Liver (tissue), 9 donors: ENCODE results near the gene SYNDIG1. TPM values are rescaled to one million over a fixed set of nuclear protein-coding genes. Genes with fewer than 3 reads are reported as not detected.

Source experiments
- DNase-seq: peaks from one replicate; pipeline ENCODE4 v3.0.0-alpha.2; 2017; ENCODE audit warnings: low spot score
- H3K27ac ChIP-seq, 2 donors: one replicate each; pipeline ENCODE4 v1.7.0; 2013; ENCODE audit warnings: inconsistent platforms in 2 of 2, low read length in 2 of 2, control low read depth in 1 of 2, low read depth in 1 of 2, mild to moderate bottlenecking in 1 of 2
- H3K27me3 ChIP-seq, 4 donors: one replicate each; pipeline versions ENCODE4 v1.6.1 to v1.7.0; 2013; ENCODE audit warnings: low read length in 3 of 4, inconsistent platforms in 1 of 4, mild to moderate bottlenecking in 1 of 4, moderate library complexity in 1 of 4; ENCODE audit not compliant: control insufficient read depth in 4 of 4, insufficient read depth in 4 of 4
- H3K36me3 ChIP-seq, 4 donors: one replicate each; pipeline versions ENCODE4 v1.6.1 to v1.7.0; 2013; ENCODE audit warnings: low read length in 3 of 4, mild to moderate bottlenecking in 3 of 4, low read depth in 1 of 4, moderate library complexity in 1 of 4; ENCODE audit not compliant: control insufficient read depth in 4 of 4, insufficient read depth in 3 of 4
- H3K4me1 ChIP-seq, 4 donors: one replicate each; pipeline versions ENCODE4 v1.6.1 to v1.7.0; 2013; ENCODE audit warnings: low read length in 3 of 4, mild to moderate bottlenecking in 3 of 4, moderate library complexity in 1 of 4; ENCODE audit not compliant: control insufficient read depth in 4 of 4, insufficient read depth in 4 of 4
- H3K4me3 ChIP-seq, 3 donors: one replicate each; pipeline versions ENCODE4 v1.6.1 to v1.7.0; 2013; ENCODE audit warnings: low read length in 3 of 3, control low read depth in 1 of 3, low read depth in 1 of 3, mild to moderate bottlenecking in 1 of 3
- H3K9ac ChIP-seq, 2 donors: one replicate each; pipeline ENCODE4 v1.7.0; 2013; ENCODE audit warnings: low read length in 2 of 2, mild to moderate bottlenecking in 2 of 2, moderate library complexity in 2 of 2, control low read depth in 1 of 2, low read depth in 1 of 2
- H3K9me3 ChIP-seq, 4 donors: one replicate each; pipeline versions ENCODE4 v1.6.1 to v1.7.0; 2013; ENCODE audit warnings: low read length in 3 of 4; ENCODE audit not compliant: control insufficient read depth in 4 of 4
- ATF3 ChIP-seq: IDR thresholded peaks from 2 replicates; pipeline ENCODE4 v1.6.1; 2016; ENCODE audit warnings: antibody characterized with exemption
- CTCF ChIP-seq: fragments of 150-350 bp; IDR thresholded peaks from 2 replicates; pipeline ENCODE4 v1.5.1; 2017; ENCODE audit warnings: improper control_type of control experiment, low read depth, low read length; ENCODE audit not compliant: missing input control
- EGR1 ChIP-seq, 2 donors: IDR thresholded peaks; 2 replicates each; pipeline ENCODE4 v1.6.1; 2016 to 2018; ENCODE audit warnings: antibody characterized with exemption in 2 of 2, low read depth in 2 of 2
- FOXA1 ChIP-seq: IDR thresholded peaks from 2 replicates; pipeline ENCODE4 v1.6.1; 2016; ENCODE audit warnings: antibody characterized with exemption
- FOXA2 ChIP-seq: IDR thresholded peaks from 2 replicates; pipeline ENCODE4 v1.6.1; 2016; ENCODE audit warnings: antibody characterized with exemption
- GABPA ChIP-seq, 2 donors: IDR thresholded peaks in 1 of 2; conservative IDR thresholded peaks in 1 of 2; 2 replicates each; pipeline ENCODE4 v1.6.1; 2016; ENCODE audit warnings: antibody characterized with exemption in 2 of 2, mild to moderate bottlenecking in 1 of 2, moderate library complexity in 1 of 2
- HNF4A ChIP-seq, 2 donors: conservative IDR thresholded peaks; 2 replicates each; pipeline ENCODE4 v1.6.1; 2016; ENCODE audit warnings: antibody characterized with exemption in 2 of 2, mild to moderate bottlenecking in 2 of 2
- HNF4G ChIP-seq: IDR thresholded peaks from 2 replicates; pipeline ENCODE4 v1.6.1; 2016; ENCODE audit warnings: antibody characterized with exemption
- JUND ChIP-seq, 2 donors: IDR thresholded peaks; 2 replicates each; pipeline ENCODE4 v1.6.1; 2016; ENCODE audit warnings: antibody characterized with exemption in 2 of 2
- MAX ChIP-seq: IDR thresholded peaks from 2 replicates; pipeline ENCODE4 v1.6.1; 2016; ENCODE audit warnings: antibody characterized with exemption
- NR2F2 ChIP-seq: IDR thresholded peaks from 2 replicates; pipeline ENCODE4 v1.6.1; 2016; ENCODE audit warnings: antibody characterized with exemption
- RAD21 ChIP-seq, 2 donors: IDR thresholded peaks; 2 replicates each; pipeline ENCODE4 v1.6.1; 2016; ENCODE audit warnings: antibody characterized with exemption in 2 of 2, mild to moderate bottlenecking in 2 of 2
- REST ChIP-seq: IDR thresholded peaks from 2 replicates; pipeline ENCODE4 v1.6.1; 2016; ENCODE audit warnings: antibody characterized with exemption, mild to moderate bottlenecking
- RXRA ChIP-seq, 2 donors: IDR thresholded peaks; 2 replicates each; pipeline ENCODE4 v1.6.1; 2017 to 2018; ENCODE audit warnings: antibody characterized with exemption in 2 of 2, mild to moderate bottlenecking in 1 of 2
- SP1 ChIP-seq: IDR thresholded peaks from 2 replicates; pipeline ENCODE4 v1.6.1; 2018; ENCODE audit warnings: antibody characterized with exemption, mild to moderate bottlenecking
- TAF1 ChIP-seq: conservative IDR thresholded peaks from 2 replicates; pipeline ENCODE4 v1.6.1; 2016; ENCODE audit warnings: antibody characterized with exemption, mild to moderate bottlenecking
- YY1 ChIP-seq: IDR thresholded peaks from 2 replicates; pipeline ENCODE4 v1.6.1; 2016; ENCODE audit warnings: antibody characterized with exemption, mild to moderate bottlenecking
- ZBTB33 ChIP-seq: IDR thresholded peaks from 2 replicates; pipeline ENCODE4 v1.6.1; 2016; ENCODE audit warnings: antibody characterized with exemption
- WGBS: extraction: QIAGEN DNeasy Blood & Tissue Kit; methylation state at CpG from one replicate; pipeline ENCODE4 v1.1.7; 2013; 5-methylcytosine and 5-hydroxymethylcytosine counted together
- polyA plus RNA-seq, 2 donors: library from polyadenylated mRNA; stranded (reverse) in 1 of 2; unstranded in 1 of 2; fragments of 200-250 nt in 1 of 2; fragments of >200 nt in 1 of 2; fragmentation: Nextera tagmentation in 1 of 2; extraction: Ambion mirVana in 1 of 2; gene quantifications; one replicate each; pipeline versions ENCODE4 v1.2.1 to v1.2.3, GENCODE V29; 2013 to 2015
- total RNA-seq, 2 donors: library from RNA; depleted of rRNA; stranded (reverse); fragments of >200 nt; gene quantifications; one replicate each; pipeline ENCODE4 v1.2.3, GENCODE V29; 2014
- donor health status: healthy.
- donor health status: healthy.
- donor health status: healthy.
- donor health status: healthy.
- donor health status: healthy.

SYNDIG1 gene
- total and polyA plus RNA-seq, 4 donors, result 0.05 to 0.08 TPM; not detected in 2

- no peak for DNase-seq
- WGBS, result 48% methylated on average over 6 of the region's 6 CpGs
Measured at GRCh38 chr20:24455081-24455480, 14.3 kb upstream of the SYNDIG1 start.

More at GRCh38 chr20:24455081-24455480, 14.3 kb upstream of the SYNDIG1 start:
- H3K4me1 ChIP-seq, result no peaks in the 10 kb centered on the region
- no peak overlapping the region for H3K27ac ChIP-seq
- H3K36me3 ChIP-seq, result no peaks in the 10 kb centered on the region
- H3K4me3 ChIP-seq, result no peak overlapping the region
- H3K9ac ChIP-seq, result no peak overlapping the region
- H3K27me3 ChIP-seq, result peaks cover 0 to 11% (median 0%) of the 10 kb centered on the region in 4 donors
- no peak for TF ChIP-seq RAD21 (IDR thresholded peaks at IDR 0.05)
- no peak for TF ChIP-seq JUND (IDR thresholded peaks at IDR 0.05)
- TF ChIP-seq HNF4A (conservative IDR thresholded peaks at IDR 0.05), result no peak
- no peak for TF ChIP-seq ZBTB33
- TF ChIP-seq MAX, result no peak
- no peak for TF ChIP-seq HNF4G
- no peak for TF ChIP-seq GABPA (IDR thresholded peaks at IDR 0.05 in 1 of 2, conservative IDR thresholded peaks at IDR 0.05 in 1 of 2)
- TF ChIP-seq YY1, result no peak
- TF ChIP-seq ATF3, result no peak
- no peak for TF ChIP-seq CTCF
- TF ChIP-seq RXRA (IDR thresholded peaks at IDR 0.05), result no peak
- no peak for TF ChIP-seq REST
- no peak for TF ChIP-seq SP1
- TF ChIP-seq FOXA1, result no peak
- no peak for TF ChIP-seq FOXA2
- TF ChIP-seq NR2F2, result no peak
- no peak for TF ChIP-seq TAF1
- no peak for TF ChIP-seq EGR1 (IDR thresholded peaks at IDR 0.05; ENCODE audit: low read depth in 2 of 2)
- H3K9me3 ChIP-seq, result no peaks in the 10 kb centered on the region
